Measurements from ENCODE around the gene ARHGAP4. TPM values are rescaled to one million over a fixed set of nuclear protein-coding genes. Genes with fewer than 3 reads are reported as not detected.

The ARHGAP4 gene
- total RNA-seq, 1 experiment from 2014 or later, result 47.0 TPM

GRCh38 chrX:153865321-153865580, 60.8 kb downstream of the ARHGAP4 start:
- BruUV-seq (replicated peaks), result no TSS peak
- TF ChIP-seq EZH2 (IDR thresholded peaks at IDR 0.05; ENCODE audit: low read depth) (no peak), CTCF (conservative IDR thresholded peaks at IDR 0.05) (no peak)
- H3K9me3 ChIP-seq (ENCODE audit: insufficient read depth, low read depth), result no peaks in the 10 kb centered on the region
- no peak overlapping the region for H2AFZ ChIP-seq
- DNase-seq, result no peak
- H3K27me3 ChIP-seq (ENCODE audit: insufficient read depth, low read depth), result no peaks in the 10 kb centered on the region
- no peaks in the 10 kb centered on the region for H3K36me3 ChIP-seq (ENCODE audit: low read depth)
- no peaks in the 10 kb centered on the region for H3K4me1 ChIP-seq (replicated peaks; ENCODE audit: insufficient read depth)
- ChIA-PET CTCF (no interaction called here), POLR2A (ENCODE audit: unreplicated experiment) (no interaction called here)
- H3K4me2 ChIP-seq, result no peak overlapping the region
- no peak overlapping the region for H3K4me3 ChIP-seq
- no peaks in the 10 kb centered on the region for H4K20me1 ChIP-seq (ENCODE audit: insufficient read depth)
- no peak overlapping the region for H3K27ac ChIP-seq
- no peaks in the 10 kb centered on the region for H3K9me2 ChIP-seq (ENCODE audit: insufficient read depth)
- H3K79me2 ChIP-seq (ENCODE audit: low read depth), result no peaks in the 10 kb centered on the region
- no peaks in the 10 kb centered on the region for H3F3A ChIP-seq (ENCODE audit: insufficient read depth, low read depth)
- intact Hi-C loops (cut with micrococcal nuclease; ENCODE audit: unreplicated experiment), result no loop called here

- no TSS peak for BruUV-seq (replicated peaks)
- CTCF ChIA-PET, result no interaction called here
- H4K20me1 ChIP-seq (ENCODE audit: insufficient read depth), result no peaks in the 10 kb centered on the region
Observed at GRCh38 chrX:153864561-153865320, 61.3 kb downstream of the ARHGAP4 start.

GRCh38 chrX:153864101-153864500, 62.0 kb downstream of the ARHGAP4 start:
- no peak for DNase-seq
- ChIA-PET CTCF (no interaction called here), POLR2A (ENCODE audit: unreplicated experiment) (no interaction called here)
- Histone ChIP-seq H3K9me2 (ENCODE audit: insufficient read depth) (no peaks in the 10 kb centered on the region), H3K27me3 (ENCODE audit: insufficient read depth, low read depth) (0 out of 2 replicates have a peak, but pooled peaks cover 2% of the 10 kb centered on the region), H3K4me1 (replicated peaks; ENCODE audit: insufficient read depth) (no peaks in the 10 kb centered on the region), H2AFZ (no peak overlapping the region), H3K9me3 (ENCODE audit: insufficient read depth, low read depth) (no peaks in the 10 kb centered on the region), H4K20me1 (ENCODE audit: insufficient read depth) (no peaks in the 10 kb centered on the region), H3K27ac (no peak overlapping the region), H3F3A (ENCODE audit: insufficient read depth, low read depth) (no peaks in the 10 kb centered on the region), H3K4me2 (no peak overlapping the region), H3K36me3 (ENCODE audit: low read depth) (no peaks in the 10 kb centered on the region), H3K79me2 (ENCODE audit: low read depth) (no peaks in the 10 kb centered on the region), H3K4me3 (no peak overlapping the region)
- no peak for TF ChIP-seq EZH2 (IDR thresholded peaks at IDR 0.05; ENCODE audit: low read depth)
- TF ChIP-seq CTCF (conservative IDR thresholded peaks at IDR 0.05), result no peak
- no TSS peak for BruUV-seq (replicated peaks)
- intact Hi-C loops (cut with micrococcal nuclease; ENCODE audit: unreplicated experiment), result no loop called here

More at GRCh38 chrX:153864561-153865320, 61.3 kb downstream of the ARHGAP4 start:
- no peaks in the 10 kb centered on the region for H3K27me3 ChIP-seq (ENCODE audit: insufficient read depth, low read depth)
- H3K36me3 ChIP-seq (ENCODE audit: low read depth), result no peaks in the 10 kb centered on the region
- no peak overlapping the region for H2AFZ ChIP-seq
- no peaks in the 10 kb centered on the region for H3K9me3 ChIP-seq (ENCODE audit: insufficient read depth, low read depth)
- intact Hi-C loops (cut with micrococcal nuclease; ENCODE audit: unreplicated experiment), result no loop called here
- no peaks in the 10 kb centered on the region for H3K9me2 ChIP-seq (ENCODE audit: insufficient read depth)
- POLR2A ChIA-PET (ENCODE audit: unreplicated experiment), result no interaction called here
- no peaks in the 10 kb centered on the region for H3K79me2 ChIP-seq (ENCODE audit: low read depth)
- no peak overlapping the region for H3K4me3 ChIP-seq
- no peaks in the 10 kb centered on the region for H3K4me1 ChIP-seq (replicated peaks; ENCODE audit: insufficient read depth)
- H3K4me2 ChIP-seq, result no peak overlapping the region
- TF ChIP-seq CTCF (conservative IDR thresholded peaks at IDR 0.05) (no peak), EZH2 (IDR thresholded peaks at IDR 0.05; ENCODE audit: low read depth) (no peak)
- DNase-seq, result no peak
- no peaks in the 10 kb centered on the region for H3F3A ChIP-seq (ENCODE audit: insufficient read depth, low read depth)
- H3K27ac ChIP-seq, result no peak overlapping the region
